Panc1 (cell line): ENCODE results near the gene POLN. TPM values are rescaled to one million over a fixed set of nuclear protein-coding genes. Genes with fewer than 3 reads are reported as not detected.

Source experiments
- ATAC-seq: fragments of 200-7000 bp; cut with Tn5 transposase; 2 replicates; pipeline ENCODE4 v1.9.1; 2020; ENCODE audit warnings: mild to moderate bottlenecking, moderate library complexity
- BruUV-seq: library from RNA; stranded (reverse); fragments of 400-500 nt; replicated peaks from 2 replicates; lab custom pipeline; 2021; lab: Mats Ljungman, UMichigan
- CTCF ChIA-PET: fragments of 300-600 bp; sonication (Branson Sonifier 250); formaldehyde crosslinking; loops from one replicate; lab custom pipeline; 2022; ENCODE audit warnings: antibody characterized with exemption; lab: Charles Lee
- POLR2A ChIA-PET: fragments of 300-600 bp; sonication (Branson Sonifier 250); formaldehyde crosslinking; loops from one replicate; lab custom pipeline; 2022; ENCODE audit warnings: antibody characterized with exemption; lab: Charles Lee
- DNase-seq: peaks from one replicate; pipeline ENCODE4 v3.0.0-alpha.2; 2010; ENCODE audit warnings: low read depth, low spot score
- H3K27ac ChIP-seq: 2 replicates; pipeline ENCODE4 v1.5.1; 2011; ENCODE audit warnings: mild to moderate bottlenecking, low read length, inconsistent platforms
- H3K27me3 ChIP-seq: fragments of 200-500 bp; sonication (Bioruptor generic); 2 replicates; pipeline ENCODE4 v1.6.0; 2014; ENCODE audit warnings: low read length, inconsistent platforms; ENCODE audit not compliant: control insufficient read depth, insufficient read depth
- H3K36me3 ChIP-seq: fragments of 200-500 bp; sonication (Bioruptor generic); 2 replicates; pipeline ENCODE4 v1.5.1; 2014; ENCODE audit warnings: inconsistent platforms, mild to moderate bottlenecking, low read length, moderate library complexity; ENCODE audit not compliant: control insufficient read depth, insufficient read depth
- H3K4me1 ChIP-seq: 2 replicates; pipeline ENCODE4 v1.5.1; 2011; ENCODE audit warnings: inconsistent platforms, mild to moderate bottlenecking, low read length, moderate library complexity; ENCODE audit not compliant: control insufficient read depth, insufficient read depth
- H3K4me3 ChIP-seq, 2 experiments: 2 replicates each; pipeline ENCODE4 v1.5.1; 2011 to 2012; ENCODE audit warnings: low read depth in 2 of 2, low read length in 2 of 2, mild to moderate bottlenecking in 2 of 2, inconsistent platforms in 1 of 2, moderate library complexity in 1 of 2
- H3K9me3 ChIP-seq: fragments of 200-500 bp; sonication (Bioruptor generic); 2 replicates; pipeline ENCODE4 v1.5.1; 2014; ENCODE audit warnings: low read depth, mild to moderate bottlenecking, inconsistent platforms, low read length, moderate library complexity; ENCODE audit not compliant: control insufficient read depth, insufficient read depth
- POLR2AphosphoS5 ChIP-seq: IDR thresholded peaks from 2 replicates; pipeline ENCODE4 v1.6.1; 2012; ENCODE audit warnings: mild to moderate bottlenecking, low read depth, low read length, moderate library complexity
- SIN3A ChIP-seq: IDR thresholded peaks from 2 replicates; pipeline ENCODE4 v1.6.1; 2012; ENCODE audit warnings: low read depth, mild to moderate bottlenecking, low read length, moderate library complexity, borderline replicate concordance; ENCODE audit not compliant: insufficient read depth
- TCF7L2 ChIP-seq: IDR thresholded peaks from 2 replicates; pipeline ENCODE4 v1.6.1; 2011; ENCODE audit warnings: mild to moderate bottlenecking, low read depth, low read length, inconsistent platforms
- in situ Hi-C: cut with HindIII; loops from 2 replicates; pipeline ENCODE4 v1.10.0; 2016; ENCODE audit warnings: low sequenced_read_pairs, low pct_unique_long_range_greater_than_20kb
- intact Hi-C: fragments of 100-400 bp; cut with micrococcal nuclease; formaldehyde crosslinking; loops from one replicate; pipeline ENCODE4 v1.10.0; 2022; ENCODE audit not compliant: unreplicated experiment
- total RNA-seq: library from RNA; stranded (reverse); gene quantifications from one replicate; pipeline ENCODE4 v1.2.1, GENCODE V29; 2021; ENCODE audit not compliant: unreplicated experiment
- TF ChIP-seq, protein P1 (sequence below), 2 experiments: IDR thresholded peaks; 2 replicates each; pipeline ENCODE4 v1.6.1; 2011 to 2012; ENCODE audit warnings: low read depth in 2 of 2, control low read depth in 1 of 2, low read length in 1 of 2, mild to moderate bottlenecking in 1 of 2, moderate library complexity in 1 of 2; ENCODE audit not compliant: insufficient read depth in 1 of 2
- TF ChIP-seq, protein P2 (sequence below): fragments of 450-650 bp; IDR thresholded peaks from 2 replicates; pipeline ENCODE4 v1.5.1; 2017; ENCODE audit warnings: mild to moderate bottlenecking

Gene POLN
- total RNA-seq, 1 experiment from 2014 or later = 4.3 TPM

DNA sequence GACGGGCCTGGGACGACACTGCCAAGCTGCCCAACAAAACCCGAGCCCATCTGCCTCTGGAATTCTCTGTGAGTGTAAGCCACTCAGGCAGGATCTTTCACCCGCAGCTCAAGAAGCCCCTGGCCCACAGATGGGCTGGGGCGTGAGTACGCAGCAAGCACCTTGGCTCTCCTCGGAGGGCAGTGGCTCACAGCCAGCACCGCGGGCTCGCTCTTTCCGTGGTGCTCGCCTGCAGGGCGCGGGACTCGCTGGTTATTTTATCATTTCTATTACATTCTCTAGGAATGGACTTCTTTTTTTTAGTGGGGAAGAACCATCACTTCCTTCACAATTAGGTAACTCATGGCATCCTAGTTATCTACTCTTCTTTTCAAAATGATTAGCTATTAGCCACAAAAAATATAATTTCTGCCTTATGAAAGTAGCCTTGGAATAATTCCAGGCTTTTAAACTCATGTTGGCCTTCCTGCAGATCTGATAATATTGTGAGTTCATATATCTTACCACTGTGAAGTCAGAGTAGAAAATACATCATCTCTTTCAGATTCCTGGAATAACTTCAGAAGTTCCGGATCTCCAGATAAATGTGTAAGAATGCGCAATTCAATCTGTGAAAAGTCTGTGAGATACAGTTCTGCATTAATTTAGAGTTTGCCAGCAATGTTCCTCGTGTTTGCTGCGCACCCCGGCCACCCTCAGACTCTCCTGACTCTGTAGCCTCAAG lies 114.2 kb downstream of the POLN start:
- intact Hi-C loops = no loop called here
- in situ Hi-C loops = no loop called here
- H3K27me3 ChIP-seq = no peaks in the 10 kb centered on the region
- ChIA-PET CTCF (no interaction called here), POLR2A (no interaction called here)
- DNase-seq (no peak), ATAC-seq (no peak)
- no peaks in the 10 kb centered on the region for H3K4me1 ChIP-seq
- no TSS peak for BruUV-seq
- TF ChIP-seq SIN3A = no peak
- TF ChIP-seq, protein P1, sequence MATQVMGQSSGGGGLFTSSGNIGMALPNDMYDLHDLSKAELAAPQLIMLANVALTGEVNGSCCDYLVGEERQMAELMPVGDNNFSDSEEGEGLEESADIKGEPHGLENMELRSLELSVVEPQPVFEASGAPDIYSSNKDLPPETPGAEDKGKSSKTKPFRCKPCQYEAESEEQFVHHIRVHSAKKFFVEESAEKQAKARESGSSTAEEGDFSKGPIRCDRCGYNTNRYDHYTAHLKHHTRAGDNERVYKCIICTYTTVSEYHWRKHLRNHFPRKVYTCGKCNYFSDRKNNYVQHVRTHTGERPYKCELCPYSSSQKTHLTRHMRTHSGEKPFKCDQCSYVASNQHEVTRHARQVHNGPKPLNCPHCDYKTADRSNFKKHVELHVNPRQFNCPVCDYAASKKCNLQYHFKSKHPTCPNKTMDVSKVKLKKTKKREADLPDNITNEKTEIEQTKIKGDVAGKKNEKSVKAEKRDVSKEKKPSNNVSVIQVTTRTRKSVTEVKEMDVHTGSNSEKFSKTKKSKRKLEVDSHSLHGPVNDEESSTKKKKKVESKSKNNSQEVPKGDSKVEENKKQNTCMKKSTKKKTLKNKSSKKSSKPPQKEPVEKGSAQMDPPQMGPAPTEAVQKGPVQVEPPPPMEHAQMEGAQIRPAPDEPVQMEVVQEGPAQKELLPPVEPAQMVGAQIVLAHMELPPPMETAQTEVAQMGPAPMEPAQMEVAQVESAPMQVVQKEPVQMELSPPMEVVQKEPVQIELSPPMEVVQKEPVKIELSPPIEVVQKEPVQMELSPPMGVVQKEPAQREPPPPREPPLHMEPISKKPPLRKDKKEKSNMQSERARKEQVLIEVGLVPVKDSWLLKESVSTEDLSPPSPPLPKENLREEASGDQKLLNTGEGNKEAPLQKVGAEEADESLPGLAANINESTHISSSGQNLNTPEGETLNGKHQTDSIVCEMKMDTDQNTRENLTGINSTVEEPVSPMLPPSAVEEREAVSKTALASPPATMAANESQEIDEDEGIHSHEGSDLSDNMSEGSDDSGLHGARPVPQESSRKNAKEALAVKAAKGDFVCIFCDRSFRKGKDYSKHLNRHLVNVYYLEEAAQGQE (IDR thresholded peaks at IDR 0.05; ENCODE audit: insufficient read depth in 1 of 2, low read depth in 2 of 2, low read length in 1 of 2) = no peak
- TF ChIP-seq, protein P2, sequence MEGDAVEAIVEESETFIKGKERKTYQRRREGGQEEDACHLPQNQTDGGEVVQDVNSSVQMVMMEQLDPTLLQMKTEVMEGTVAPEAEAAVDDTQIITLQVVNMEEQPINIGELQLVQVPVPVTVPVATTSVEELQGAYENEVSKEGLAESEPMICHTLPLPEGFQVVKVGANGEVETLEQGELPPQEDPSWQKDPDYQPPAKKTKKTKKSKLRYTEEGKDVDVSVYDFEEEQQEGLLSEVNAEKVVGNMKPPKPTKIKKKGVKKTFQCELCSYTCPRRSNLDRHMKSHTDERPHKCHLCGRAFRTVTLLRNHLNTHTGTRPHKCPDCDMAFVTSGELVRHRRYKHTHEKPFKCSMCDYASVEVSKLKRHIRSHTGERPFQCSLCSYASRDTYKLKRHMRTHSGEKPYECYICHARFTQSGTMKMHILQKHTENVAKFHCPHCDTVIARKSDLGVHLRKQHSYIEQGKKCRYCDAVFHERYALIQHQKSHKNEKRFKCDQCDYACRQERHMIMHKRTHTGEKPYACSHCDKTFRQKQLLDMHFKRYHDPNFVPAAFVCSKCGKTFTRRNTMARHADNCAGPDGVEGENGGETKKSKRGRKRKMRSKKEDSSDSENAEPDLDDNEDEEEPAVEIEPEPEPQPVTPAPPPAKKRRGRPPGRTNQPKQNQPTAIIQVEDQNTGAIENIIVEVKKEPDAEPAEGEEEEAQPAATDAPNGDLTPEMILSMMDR = no peak
- TF ChIP-seq TCF7L2 = no peak
- no peak for TF ChIP-seq POLR2AphosphoS5
- no peak overlapping the region for H3K4me3 ChIP-seq
- H3K9me3 ChIP-seq = no peaks in the 10 kb centered on the region; the same call in 1 of the 2 replicates
- H3K36me3 ChIP-seq = no peaks in the 10 kb centered on the region
- no peak overlapping the region for H3K27ac ChIP-seq

- no peaks in the 10 kb centered on the region for H3K36me3 ChIP-seq
- in situ Hi-C loops (no loop called here), intact Hi-C loops (no loop called here)
- H3K27me3 ChIP-seq = no peaks in the 10 kb centered on the region
- H3K9me3 ChIP-seq = no peaks in the 10 kb centered on the region
- no peak overlapping the region for H3K27ac ChIP-seq
- H3K4me3 ChIP-seq = no peak overlapping the region
- ChIA-PET POLR2A (no interaction called here), CTCF (no interaction called here)
- BruUV-seq = no TSS peak
- H3K4me1 ChIP-seq = no peaks in the 10 kb centered on the region
- no peak; the same call in 1 of the 2 replicates for ATAC-seq
- no peak for TF ChIP-seq TCF7L2
- no peak for DNase-seq
Observed at GRCh38 chr4:2126309-2127043, 115.4 kb downstream of the POLN start.

GRCh38 chr4:2125831-2126230 lies 116.1 kb downstream of the POLN start:
- intact Hi-C loops = no loop called here
- BruUV-seq = no TSS peak
- Histone ChIP-seq H3K27ac (no peak overlapping the region), H3K36me3 (no peaks in the 10 kb centered on the region), H3K4me1 (no peaks in the 10 kb centered on the region), H3K4me3 (no peak overlapping the region), H3K9me3 (no peaks in the 10 kb centered on the region), H3K27me3 (no peaks in the 10 kb centered on the region)
- CTCF ChIA-PET = no interaction called here
- in situ Hi-C loops = no loop called here
- TF ChIP-seq SIN3A (no peak), POLR2AphosphoS5 (no peak), TCF7L2 (no peak)
- TF ChIP-seq, protein P2 = no peak
- TF ChIP-seq, protein P1 (IDR thresholded peaks at IDR 0.05; ENCODE audit: insufficient read depth in 1 of 2, low read depth in 2 of 2, low read length in 1 of 2) = no peak
- DNase-seq (no peak), ATAC-seq (no peak)
- POLR2A ChIA-PET = no interaction called here
